ENCODE results near the gene PPP1R37. TPM values are rescaled to one million over a fixed set of nuclear protein-coding genes. Genes with fewer than 3 reads are reported as not detected.

The PPP1R37 gene
- total RNA-seq, 4 donors from 2014 or later, result 22.1 to 44.1 (median 33.5) TPM

DNA sequence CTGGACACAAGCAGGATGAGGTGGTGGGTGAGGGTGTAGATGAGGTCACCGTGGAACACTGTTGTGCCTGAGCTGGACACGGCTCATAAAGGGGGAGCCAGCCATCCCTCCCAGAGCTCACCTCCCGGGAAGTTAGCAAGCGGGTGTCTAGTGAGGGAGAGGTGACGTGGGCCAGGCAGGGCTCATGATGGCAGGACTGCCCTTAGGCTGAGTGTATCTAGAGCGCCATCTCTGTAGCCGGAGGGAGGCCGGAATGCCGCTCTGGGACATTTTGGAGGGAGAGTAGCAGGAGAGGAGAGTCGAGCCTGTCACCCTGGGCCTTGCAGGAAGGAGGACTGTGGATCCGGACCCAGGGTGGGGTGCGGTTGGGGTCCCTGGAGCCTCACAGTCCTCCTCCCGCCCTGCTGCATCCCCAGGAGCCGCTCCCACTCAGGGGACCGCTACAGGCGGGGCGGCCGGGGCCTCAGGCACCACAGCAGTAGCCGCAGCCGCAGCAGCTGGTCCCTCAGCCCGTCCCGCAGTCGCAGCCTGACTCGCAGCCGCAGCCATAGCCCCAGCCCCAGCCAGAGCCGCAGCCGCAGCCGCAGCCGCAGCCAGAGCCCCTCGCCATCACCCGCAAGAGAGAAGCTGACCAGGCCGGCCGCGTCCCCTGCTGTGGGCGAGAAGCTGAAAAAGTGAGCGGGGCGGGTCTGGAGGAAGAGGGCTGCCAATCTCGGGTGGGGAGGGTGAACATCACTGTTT is 25.9 kb upstream of the PPP1R37 start:
- H3K27me3 ChIP-seq, result no peaks in the 10 kb centered on the region
- no peak overlapping the region for H3K4me3 ChIP-seq
- DNase-seq (ENCODE audit: low spot score in 2 of 2), result no peak
- no peak for TF ChIP-seq POLR2A (IDR thresholded peaks at IDR 0.05)
- TF ChIP-seq, protein P1, sequence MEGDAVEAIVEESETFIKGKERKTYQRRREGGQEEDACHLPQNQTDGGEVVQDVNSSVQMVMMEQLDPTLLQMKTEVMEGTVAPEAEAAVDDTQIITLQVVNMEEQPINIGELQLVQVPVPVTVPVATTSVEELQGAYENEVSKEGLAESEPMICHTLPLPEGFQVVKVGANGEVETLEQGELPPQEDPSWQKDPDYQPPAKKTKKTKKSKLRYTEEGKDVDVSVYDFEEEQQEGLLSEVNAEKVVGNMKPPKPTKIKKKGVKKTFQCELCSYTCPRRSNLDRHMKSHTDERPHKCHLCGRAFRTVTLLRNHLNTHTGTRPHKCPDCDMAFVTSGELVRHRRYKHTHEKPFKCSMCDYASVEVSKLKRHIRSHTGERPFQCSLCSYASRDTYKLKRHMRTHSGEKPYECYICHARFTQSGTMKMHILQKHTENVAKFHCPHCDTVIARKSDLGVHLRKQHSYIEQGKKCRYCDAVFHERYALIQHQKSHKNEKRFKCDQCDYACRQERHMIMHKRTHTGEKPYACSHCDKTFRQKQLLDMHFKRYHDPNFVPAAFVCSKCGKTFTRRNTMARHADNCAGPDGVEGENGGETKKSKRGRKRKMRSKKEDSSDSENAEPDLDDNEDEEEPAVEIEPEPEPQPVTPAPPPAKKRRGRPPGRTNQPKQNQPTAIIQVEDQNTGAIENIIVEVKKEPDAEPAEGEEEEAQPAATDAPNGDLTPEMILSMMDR (IDR thresholded peaks at IDR 0.05), result no peak
- no peak for TF ChIP-seq EP300 (IDR thresholded peaks at IDR 0.05)
- no peaks in the 10 kb centered on the region for H3K9me3 ChIP-seq
- no peak overlapping the region for H3K27ac ChIP-seq
- peaks cover 2 to 98% (median 41%) of the 10 kb centered on the region in 3 donors for H3K36me3 ChIP-seq
- WGBS, 2 donors, result 92 to 93% methylated on average over 31 to 37 of the region's 38 CpGs
- H3K4me1 ChIP-seq, result no peaks in the 10 kb centered on the region

DNA sequence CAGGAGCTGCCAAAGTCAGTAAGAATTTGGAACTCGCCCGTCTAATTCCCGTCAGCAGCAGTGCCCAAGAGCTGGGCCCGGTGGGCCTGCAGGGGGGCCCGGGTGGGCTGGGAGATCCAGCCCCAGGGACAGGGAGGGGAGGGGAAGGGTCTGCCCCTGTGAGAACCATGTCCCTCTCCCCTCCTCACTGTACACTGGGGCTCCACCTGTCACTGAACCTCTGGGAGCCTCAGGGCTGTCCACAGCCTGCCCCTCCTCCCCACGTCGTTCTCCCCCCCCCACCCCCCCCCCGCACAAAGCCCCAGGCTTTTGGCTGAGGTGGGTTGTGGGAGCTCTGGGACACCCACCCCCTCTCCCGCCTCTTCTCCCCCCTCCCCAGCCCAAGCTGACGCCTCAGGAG is 24.9 kb upstream of the PPP1R37 start:
- no peak for DNase-seq (ENCODE audit: low spot score in 2 of 2)
- Histone ChIP-seq H3K27ac (no peak overlapping the region), H3K27me3 (no peaks in the 10 kb centered on the region), H3K9me3 (no peaks in the 10 kb centered on the region), H3K4me1 (no peaks in the 10 kb centered on the region), H3K36me3 (peaks cover 2 to 93% (median 40%) of the 10 kb centered on the region in 3 donors), H3K4me3 (no peak overlapping the region)
- TF ChIP-seq, protein P1 (IDR thresholded peaks at IDR 0.05), result no peak
- TF ChIP-seq POLR2A (IDR thresholded peaks at IDR 0.05) (no peak), EP300 (IDR thresholded peaks at IDR 0.05) (no peak)
- WGBS, 2 donors, result 84 to 87% methylated on average over 4 to 9 of the region's 10 CpGs

DNA sequence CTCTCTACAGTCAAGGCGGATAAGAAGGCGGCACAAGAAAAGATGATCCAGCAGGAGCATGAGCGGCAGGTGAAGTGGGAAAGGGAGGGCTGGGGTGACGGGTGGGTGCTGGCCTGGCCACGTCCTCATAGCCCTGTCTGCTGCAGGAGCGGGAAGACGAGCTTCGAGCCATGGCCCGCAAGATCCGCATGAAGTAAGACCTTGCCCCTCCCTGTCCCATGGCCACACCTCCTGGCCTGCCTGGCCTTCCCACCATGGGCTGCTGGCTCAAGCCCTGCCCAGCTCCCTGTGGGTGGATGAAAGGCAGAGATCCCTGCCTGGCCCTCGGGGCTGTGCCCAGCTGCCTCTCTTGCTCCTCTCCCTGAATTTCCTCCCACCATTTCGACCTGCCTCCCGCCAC is 23.9 kb upstream of the PPP1R37 start:
- Histone ChIP-seq H3K9me3 (no peaks in the 10 kb centered on the region), H3K4me1 (no peaks in the 10 kb centered on the region), H3K4me3 (no peak overlapping the region), H3K36me3 (peaks cover 2 to 85% (median 34%) of the 10 kb centered on the region in 3 donors), H3K27ac (no peak overlapping the region), H3K27me3 (no peaks in the 10 kb centered on the region)
- TF ChIP-seq POLR2A (IDR thresholded peaks at IDR 0.05) (no peak), EP300 (IDR thresholded peaks at IDR 0.05) (no peak)
- TF ChIP-seq, protein P1 (IDR thresholded peaks at IDR 0.05), result no peak
- no peak for DNase-seq (ENCODE audit: low spot score in 2 of 2)
- 59 to 67% methylated on average over 13 of the region's 13 CpGs for WGBS, 2 donors

DNA sequence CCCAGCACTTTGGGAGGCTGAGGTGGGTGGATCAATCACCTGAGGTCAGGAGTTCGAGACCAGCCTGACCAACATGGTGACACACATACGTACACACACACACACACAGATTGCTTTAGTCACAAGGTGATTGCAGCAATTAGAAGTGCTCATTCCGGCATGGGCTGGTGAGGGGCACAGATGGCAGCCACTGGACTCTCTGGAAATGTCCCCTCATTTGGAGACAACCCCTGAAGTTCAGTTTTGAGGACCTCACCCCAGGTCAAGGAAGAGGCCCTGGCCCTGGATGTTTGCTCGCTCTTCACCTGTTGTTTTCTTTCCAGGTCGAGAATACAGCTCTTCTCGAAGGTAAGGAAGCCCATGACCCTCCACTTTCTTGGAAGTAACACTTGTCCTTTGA is 22.8 kb upstream of the PPP1R37 start:
- H3K4me3 ChIP-seq, result no peak overlapping the region
- WGBS, 2 donors, result 79 to 89% methylated on average over 6 of the region's 6 CpGs
- H3K27me3 ChIP-seq, result no peaks in the 10 kb centered on the region
- DNase-seq (ENCODE audit: low spot score in 2 of 2), result no peak
- peaks cover 2 to 73% (median 26%) of the 10 kb centered on the region in 3 donors for H3K36me3 ChIP-seq
- H3K9me3 ChIP-seq, result no peaks in the 10 kb centered on the region
- TF ChIP-seq POLR2A (IDR thresholded peaks at IDR 0.05), result no peak
- no peak for TF ChIP-seq EP300 (IDR thresholded peaks at IDR 0.05)
- TF ChIP-seq, protein P1 (IDR thresholded peaks at IDR 0.05), result no peak
- no peak overlapping the region for H3K27ac ChIP-seq
- H3K4me1 ChIP-seq, result peaks cover 0 to 8% (median 4%) of the 10 kb centered on the region in 4 donors

DNA sequence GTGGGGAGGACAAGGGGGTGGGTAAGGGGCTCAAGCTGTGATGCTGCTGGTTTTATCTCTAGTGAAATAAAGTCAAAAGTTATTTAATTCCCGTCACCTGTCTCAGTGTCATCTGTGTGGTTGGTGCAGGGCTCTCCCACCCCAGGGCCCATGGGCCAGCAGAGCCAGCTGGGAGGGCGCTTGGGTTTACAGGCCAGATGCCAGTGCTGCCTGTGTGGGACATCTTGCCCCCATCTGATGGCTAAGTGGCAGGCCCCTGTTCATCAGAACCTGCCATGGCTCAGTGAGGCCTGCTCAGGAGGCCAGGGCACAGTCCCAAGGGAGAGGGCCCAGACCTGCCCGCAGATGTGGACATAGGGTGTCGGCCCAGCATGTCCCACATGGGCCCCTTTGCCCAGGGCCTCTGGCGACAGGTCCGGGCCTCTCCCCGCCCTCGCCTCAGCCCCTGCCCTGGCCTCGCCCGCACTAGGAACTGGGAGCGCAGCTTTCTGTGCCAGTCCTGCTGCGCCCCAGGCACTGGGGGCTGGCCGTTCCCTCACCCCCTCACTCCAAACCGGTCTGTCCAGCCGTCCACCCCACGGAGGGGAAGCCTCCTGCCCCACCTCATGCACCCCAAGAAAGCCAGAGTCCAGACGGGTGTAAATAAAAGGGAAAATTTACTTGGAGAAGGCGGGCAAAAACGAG is 22.0 kb upstream of the PPP1R37 start:
- no peak for TF ChIP-seq EP300 (IDR thresholded peaks at IDR 0.05)
- TF ChIP-seq, protein P1 (IDR thresholded peaks at IDR 0.05), result no peak
- no peak for TF ChIP-seq POLR2A (IDR thresholded peaks at IDR 0.05)
- WGBS, 2 donors, result 83 to 89% methylated on average over 19 of the region's 19 CpGs
- Histone ChIP-seq H3K4me3 (no peak overlapping the region), H3K27me3 (peaks cover 0 to 2% of the 10 kb centered on the region in 2 donors), H3K27ac (no peak overlapping the region), H3K36me3 (peaks cover 2 to 66% (median 26%) of the 10 kb centered on the region in 3 donors), H3K4me1 (peaks cover 0 to 16% (median 11%) of the 10 kb centered on the region in 4 donors), H3K9me3 (no peaks in the 10 kb centered on the region)
- no peak for DNase-seq (ENCODE audit: low spot score in 2 of 2)

Data from tibial nerve (tissue), 4 donors.